ENCODE data around the gene AXIN2.
A peak's percentile ranks its signal among the peaks of the same experiment; 100 is the strongest.

AXIN2 gene

DNA sequence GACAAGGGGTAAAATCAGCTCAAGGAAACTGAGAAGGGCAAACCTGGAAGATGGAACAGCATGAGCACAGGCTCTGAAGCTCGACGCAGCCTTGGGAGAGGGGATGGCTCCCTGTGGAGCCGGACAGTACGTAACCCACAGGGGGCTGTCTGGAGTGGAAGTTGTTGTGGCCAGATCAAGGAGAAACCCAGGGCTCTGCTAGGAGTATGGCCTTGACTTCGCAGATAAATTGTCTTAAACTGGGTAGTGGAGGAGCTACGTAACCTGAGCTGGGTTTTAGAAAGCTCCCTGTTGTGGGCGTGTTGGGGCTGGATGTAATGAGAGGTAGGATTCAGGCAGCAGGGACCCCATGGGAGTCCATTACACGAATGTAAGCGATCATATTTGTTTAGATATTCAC, 25.5 kb upstream of the AXIN2 start:
- in situ Hi-C loops (cut with MboI; ENCODE audit: low pct_unique_long_range_greater_than_20kb, low sequenced_read_pairs), result no loop called here
- no peak for DNase-seq

DNA sequence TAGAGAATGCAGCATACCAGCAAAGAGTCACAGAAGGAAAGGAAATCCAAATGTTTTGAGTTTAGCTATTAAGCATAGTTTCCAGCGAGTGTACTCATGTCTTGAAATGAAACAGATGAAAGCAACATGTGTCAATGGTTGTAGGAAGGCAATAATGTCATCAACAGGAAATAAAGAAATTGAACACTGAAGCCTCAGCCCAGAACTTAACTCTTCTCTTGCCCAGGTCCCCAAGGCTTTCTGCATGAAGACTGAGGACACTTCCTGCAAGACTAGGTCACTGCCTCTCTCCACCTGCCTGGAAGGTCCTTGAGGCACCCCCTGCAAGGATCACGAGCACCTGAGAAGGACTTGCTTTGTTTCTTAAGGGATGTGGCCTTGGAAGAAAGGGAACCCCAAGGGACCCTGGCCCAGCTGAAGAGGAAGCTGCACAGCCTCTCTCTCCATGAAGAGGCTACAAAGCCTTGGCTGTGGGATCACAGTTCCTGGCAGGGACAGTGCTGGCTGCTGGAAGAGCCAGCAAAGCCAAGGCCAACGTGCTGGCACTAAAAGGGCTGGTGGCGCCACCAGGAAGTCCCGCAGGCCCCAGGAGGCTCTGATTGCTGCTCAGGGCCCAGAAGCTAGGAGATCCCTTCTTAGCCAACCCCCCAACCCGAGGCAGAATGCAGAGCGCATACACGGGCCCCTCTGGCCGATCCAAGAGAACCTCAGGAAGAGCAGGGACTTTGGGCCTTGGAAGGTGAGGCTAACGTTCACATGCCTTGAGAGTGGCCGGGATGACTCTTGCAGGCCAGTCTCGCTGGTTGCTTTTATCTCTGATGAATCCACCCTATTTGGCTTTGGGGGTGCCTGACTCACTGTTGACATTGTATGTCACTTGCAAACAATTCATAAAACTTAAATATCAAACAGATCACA, 23.4 kb upstream of the AXIN2 start:
- in situ Hi-C loops (cut with MboI; ENCODE audit: low pct_unique_long_range_greater_than_20kb, low sequenced_read_pairs), result no loop called here

DNA sequence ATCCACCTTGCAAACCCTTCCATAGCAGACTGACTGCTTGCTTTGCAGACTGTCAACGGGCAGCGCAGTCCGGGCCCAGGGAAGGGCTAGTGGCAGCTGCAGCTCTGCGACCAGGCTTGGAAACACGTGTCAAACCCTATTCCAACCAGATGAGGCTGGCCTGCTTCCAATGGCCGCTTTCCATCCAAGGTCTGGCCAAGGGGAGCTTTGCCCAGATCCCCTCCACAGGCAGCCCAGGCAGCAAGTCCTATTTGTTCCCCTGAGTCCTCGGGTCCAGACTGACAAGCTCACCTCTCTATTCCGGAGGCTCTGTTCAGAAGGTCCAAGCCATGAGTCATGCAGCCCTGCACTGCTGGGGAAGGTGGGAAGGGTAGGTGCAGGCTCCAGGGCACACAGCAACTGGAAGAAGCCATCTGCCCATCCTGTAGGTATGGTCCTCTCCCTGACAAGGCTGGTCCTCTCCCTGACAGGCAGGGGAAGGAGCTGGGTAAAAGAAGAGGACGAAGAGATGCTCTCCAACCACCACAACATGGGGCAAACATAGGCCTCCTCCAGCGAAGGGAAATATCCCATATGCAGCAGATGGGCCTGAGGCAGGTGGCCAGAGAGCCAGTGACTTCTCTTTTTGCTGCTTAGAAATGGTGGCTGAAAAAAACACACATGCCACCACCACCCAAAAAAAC, 22.6 kb upstream of the AXIN2 start:
- no peak for DNase-seq
- in situ Hi-C loops (cut with MboI; ENCODE audit: low pct_unique_long_range_greater_than_20kb, low sequenced_read_pairs), result no loop called here

More for the DNA sequence above, 23.4 kb upstream of the AXIN2 start:
- DNase-seq, result no peak

DNA sequence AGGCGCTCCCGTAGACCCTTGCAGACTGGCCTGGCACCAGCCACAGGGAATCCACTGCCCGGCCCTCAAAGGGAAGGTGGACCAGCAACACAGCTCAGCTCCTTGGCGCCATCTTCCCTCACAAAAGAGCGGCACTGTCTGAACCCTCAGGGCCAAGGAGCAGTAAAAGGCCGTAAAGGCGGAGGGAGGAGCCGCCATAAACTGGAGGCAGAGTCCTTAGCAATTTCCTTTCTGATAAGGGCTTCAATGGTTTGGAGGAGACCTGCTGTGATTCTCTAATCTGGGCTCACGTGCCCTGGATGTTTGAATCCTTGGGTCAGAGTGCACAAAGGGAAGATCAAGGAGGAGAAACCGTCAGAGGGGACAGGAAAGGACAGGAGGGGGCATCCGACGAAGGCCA, 15.5 kb upstream of the AXIN2 start:
- in situ Hi-C loops (cut with MboI; ENCODE audit: low pct_unique_long_range_greater_than_20kb, low sequenced_read_pairs), result no loop called here
- no peak for DNase-seq

DNA sequence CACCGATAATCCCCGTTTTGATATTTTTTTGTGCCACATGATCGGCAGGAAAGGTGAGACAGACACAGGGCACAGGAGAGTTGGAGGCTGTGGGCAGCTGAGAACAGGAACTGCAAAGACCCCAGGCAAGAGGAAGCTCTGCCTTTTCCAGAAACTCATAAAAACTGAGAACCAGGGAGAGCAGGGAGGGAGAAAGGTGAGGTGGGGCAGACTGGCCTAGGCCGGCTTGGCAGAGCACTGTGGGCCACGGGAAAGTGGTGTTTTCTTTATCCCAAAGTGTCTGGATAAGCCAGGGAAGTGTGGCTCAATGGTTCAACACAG, 11.8 kb upstream of the AXIN2 start:
- no peak for DNase-seq
- in situ Hi-C loops (cut with MboI; ENCODE audit: low pct_unique_long_range_greater_than_20kb, low sequenced_read_pairs), result no loop called here

DNA sequence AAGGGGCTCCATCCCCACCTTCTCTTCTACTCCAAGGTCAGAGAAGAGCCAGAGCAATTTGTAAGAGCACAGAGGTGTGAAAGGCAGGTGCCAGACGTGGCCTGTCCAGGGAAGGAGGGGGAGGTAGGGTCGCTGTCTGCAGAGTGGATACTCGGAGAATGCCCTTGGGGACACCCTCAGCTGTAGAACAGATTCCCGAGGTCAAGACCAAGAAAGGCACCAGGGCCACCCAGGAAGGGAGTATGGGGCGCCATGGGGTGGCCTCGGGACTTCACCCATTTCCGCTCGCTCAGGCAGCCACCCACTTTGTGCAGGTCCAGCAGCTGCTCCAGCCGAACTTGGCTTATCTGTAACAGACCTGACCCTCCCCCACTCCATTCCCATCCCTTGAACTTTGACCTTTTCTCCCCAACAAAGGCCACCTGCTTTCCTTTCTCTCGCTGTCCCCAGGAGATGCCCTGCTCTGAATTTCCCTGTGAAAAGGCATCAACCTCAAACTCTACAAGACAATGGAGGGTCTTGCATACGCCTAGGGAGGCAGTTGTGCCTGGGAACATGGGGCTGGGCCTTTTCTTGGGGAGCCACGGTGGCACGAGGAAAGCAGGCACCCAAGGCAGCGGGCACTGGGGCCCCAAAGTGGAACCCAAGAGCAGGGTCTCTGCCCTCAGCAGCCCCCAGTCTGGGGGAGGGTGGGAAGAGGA, 11.3 kb upstream of the AXIN2 start:
- no peak for DNase-seq

DNA sequence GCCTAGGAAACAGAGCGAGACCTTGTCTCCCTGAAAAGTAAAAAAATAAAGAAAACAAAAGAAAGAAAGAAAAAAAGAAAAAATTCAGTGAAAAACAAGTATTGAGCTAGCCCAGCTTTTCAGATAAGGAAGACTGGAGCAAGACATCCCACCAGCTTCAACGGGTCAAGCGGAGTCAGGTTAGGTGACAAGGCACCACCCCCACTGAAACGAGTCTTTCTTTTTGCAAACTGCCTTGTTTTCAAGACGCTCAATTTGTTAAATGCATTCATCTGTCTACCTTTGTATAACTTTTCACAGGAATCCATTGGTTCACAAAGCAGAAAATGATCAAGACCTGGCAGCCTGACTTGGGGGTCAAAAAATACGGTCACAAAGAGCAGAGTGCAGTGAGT, 10.7 kb upstream of the AXIN2 start:
- in situ Hi-C loops (cut with MboI; ENCODE audit: low pct_unique_long_range_greater_than_20kb, low sequenced_read_pairs), result no loop called here
- no peak for DNase-seq

More for the DNA sequence above, 11.3 kb upstream of the AXIN2 start:
- in situ Hi-C loops (cut with MboI; ENCODE audit: low pct_unique_long_range_greater_than_20kb, low sequenced_read_pairs), result no loop called here

DNA sequence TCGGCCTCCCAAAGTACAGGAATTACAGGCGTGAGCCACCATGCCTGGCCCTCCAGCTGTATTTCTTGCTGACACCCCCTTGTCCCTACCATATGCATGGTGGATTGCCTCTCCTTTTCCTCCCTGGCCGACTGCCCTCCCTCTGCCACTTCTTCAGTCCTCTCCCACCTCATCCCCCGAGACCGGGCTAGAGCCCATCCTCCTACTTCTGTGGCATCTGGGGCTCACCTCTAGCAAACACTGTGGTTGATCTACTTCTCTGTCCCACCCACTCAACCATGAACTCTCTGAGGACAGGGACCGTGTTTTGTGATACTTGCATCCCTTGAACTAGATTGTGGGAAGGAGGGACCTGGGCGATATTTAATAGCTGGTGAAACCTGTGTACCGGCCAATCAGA, 7.5 kb upstream of the AXIN2 start:
- no peak for DNase-seq
- in situ Hi-C loops (cut with MboI; ENCODE audit: low pct_unique_long_range_greater_than_20kb, low sequenced_read_pairs), result no loop called here

DNA sequence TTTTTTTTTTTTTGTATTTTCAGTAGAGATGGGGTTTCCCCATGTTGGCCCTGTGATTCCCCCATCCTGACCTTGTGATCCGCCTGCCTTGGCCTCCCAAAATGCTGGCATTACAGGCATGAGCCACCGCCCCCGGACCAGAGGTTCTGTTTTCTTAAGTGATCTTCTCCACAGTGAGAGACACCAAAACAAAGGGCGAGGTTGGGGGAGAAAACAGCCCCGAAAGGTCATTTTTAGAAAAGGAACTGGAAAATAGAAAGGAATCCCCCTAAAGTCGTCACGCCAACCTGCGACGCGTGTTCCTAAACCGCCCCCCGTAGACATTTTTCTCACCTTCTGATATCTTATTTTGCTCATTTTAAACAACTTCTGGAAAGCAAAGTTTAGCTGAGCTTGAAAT, 6.1 kb upstream of the AXIN2 start:
- no peak for DNase-seq
- in situ Hi-C loops (cut with MboI; ENCODE audit: low pct_unique_long_range_greater_than_20kb, low sequenced_read_pairs), result no loop called here

DNA sequence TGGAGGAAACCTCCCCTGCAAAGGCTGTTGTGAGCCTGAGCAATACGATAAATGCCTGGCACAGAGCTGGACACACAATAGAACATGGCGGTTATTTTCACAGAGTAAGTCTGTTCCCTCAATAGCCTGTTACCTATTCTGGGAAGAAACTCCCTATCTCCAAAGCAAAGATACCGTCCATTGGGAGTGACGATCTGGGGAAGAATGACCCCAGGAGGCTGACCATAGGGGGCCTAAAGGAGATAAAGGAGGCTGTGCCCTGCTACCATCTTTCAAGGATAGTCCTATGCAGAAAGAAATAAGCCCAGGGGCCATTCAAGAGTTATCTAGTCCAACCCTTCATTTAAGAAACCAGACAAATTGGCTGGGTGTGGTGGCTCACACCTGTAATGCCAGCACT, 4.1 kb upstream of the AXIN2 start:
- in situ Hi-C loops (cut with MboI; ENCODE audit: low pct_unique_long_range_greater_than_20kb, low sequenced_read_pairs), result no loop called here
- DNase-seq, result no peak

DNA sequence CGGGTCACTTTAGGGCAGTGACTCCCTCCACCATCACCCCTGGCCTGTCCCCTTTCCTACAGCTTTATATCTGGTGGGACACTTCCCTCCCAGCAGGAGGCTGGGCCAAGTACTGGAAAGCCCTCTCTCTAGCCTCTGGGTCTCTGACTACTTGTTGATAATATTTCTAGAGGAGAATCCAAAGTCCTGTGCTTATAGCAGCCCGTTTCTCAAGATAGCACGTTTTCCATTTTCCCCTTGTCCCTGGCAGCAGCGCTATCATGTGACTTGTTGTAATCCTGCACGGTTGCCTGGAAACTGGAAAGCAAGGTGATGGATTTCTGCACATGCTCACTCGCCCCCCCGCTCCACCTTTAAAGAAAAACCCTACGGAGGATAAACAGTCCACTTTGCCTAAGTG, 3.3 kb upstream of the AXIN2 start:
- DNase-seq, result no peak
- in situ Hi-C loops (cut with MboI; ENCODE audit: low pct_unique_long_range_greater_than_20kb, low sequenced_read_pairs), result no loop called here

DNA sequence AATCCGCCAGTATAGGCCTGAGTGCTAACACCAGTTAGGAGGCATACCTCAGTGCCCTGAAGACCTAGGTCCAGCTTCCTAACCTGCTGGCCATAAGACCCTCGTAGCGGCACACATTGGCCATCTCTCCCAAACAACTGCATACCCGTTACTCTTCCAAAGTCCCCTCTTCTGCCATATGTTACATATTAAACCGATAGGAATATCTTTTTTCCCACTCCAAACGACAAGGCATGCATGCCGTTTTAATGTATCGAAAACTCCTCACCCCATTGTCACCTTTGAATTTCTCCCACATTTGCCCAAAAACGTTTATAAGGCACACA, 721 bp upstream of the AXIN2 start:
- DNase-seq, result no peak
- in situ Hi-C loops (cut with MboI; ENCODE audit: low pct_unique_long_range_greater_than_20kb, low sequenced_read_pairs), result no loop called here

DNA sequence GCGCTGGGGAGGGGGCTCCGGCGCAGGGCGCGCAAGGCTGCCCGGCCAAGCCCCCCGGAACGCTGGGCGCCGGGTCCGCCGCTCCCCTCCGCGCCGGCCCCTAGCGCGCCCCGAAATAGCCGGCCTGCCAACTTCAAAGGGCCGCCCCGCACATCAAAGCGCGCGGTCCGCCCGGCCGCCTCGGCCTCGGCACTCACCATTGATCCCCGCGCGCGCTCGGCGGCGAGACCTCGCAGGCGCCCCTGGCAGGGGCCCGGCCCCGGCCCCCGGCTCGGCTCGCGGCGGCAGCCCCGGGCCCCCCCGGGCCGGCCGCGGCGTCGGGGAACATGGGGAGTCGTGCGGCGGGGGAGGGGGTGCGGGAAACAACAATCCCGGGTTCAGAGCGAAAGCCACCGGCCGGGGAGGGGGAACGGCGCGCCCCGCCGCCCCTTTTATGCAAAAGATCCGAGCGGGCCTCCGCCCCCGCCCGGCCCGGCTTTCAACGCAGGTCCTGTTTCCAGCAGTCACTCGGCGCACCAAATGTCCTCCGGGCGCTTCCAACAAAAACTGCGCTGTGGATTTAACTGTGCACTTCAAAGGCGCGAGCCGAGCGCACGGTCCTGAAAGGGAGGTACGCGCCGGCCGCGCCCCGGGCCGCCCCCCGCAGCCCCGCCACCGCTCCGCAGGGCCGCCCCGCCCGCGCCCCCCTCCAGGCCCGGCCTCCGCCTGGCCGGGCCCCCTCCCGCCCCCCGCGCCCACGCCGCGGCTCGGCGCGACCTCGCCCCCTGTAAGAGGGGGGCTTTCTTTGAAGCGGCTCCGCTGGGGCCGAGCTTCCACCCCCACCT, 608 bp downstream of the AXIN2 start:
- in situ Hi-C loops (cut with MboI; ENCODE audit: low pct_unique_long_range_greater_than_20kb, low sequenced_read_pairs), result no loop called here
- DNase-seq, result peak; percentile 78

DNA sequence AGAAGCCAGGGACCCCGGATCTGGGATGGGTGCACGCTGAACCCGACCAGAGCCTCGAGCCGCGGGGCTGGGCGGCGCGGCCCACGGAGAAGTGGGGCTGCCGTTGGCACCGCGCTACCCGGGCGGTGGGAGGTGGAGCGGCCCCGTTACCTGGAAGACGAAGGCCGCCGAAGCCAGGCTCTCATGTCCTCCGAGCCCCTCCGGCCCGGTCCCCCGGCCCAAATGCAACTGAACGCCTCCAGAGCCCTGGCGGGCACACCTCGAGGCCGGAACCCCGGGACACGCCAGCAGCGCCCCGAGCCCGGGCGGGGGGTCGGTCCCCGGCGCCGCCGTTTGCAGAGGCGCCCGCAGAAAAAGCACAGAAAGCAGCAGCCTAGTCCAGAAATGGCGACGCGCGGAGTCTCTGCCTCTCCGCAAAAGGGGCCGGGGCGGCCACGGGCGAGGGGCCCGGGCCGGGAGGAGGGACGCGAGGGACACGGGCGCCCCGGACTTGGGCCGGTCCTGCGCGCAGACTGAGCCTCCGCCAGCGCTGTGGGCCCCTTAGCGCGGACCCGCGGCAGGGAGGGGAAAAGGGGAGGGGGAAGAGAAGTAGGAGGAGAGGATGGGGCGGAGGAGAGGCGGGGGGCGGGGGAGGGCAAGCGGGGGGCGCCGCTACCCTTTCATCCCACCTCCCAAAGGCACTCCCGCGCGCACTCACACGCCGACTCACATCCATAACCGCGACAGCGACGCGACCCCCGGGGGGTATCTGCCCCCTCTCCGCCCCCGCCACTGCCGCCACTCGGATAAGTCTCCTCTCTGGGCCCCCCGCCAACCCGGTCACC, 1.4 kb downstream of the AXIN2 start:
- in situ Hi-C loops (cut with MboI; ENCODE audit: low pct_unique_long_range_greater_than_20kb, low sequenced_read_pairs), result no loop called here

DNA sequence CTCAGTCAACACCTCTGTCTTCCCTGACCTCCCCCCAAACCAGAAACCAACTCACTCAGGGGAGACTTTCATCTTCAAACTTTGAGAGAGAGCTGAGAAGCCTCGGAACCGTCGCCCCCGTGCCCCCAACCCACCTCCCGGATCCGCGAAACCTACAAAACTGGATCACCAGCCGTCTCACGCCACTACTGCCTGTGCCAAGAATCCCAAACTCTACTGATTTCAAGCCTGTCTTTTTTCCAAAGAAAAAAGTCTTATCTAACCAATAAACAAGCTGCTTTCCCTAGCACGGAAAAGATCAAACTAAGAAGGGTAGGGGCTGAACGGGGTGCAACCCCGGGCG, 2.0 kb downstream of the AXIN2 start:
- DNase-seq, result no peak
- in situ Hi-C loops (cut with MboI; ENCODE audit: low pct_unique_long_range_greater_than_20kb, low sequenced_read_pairs), result no loop called here

More for the DNA sequence above, 1.4 kb downstream of the AXIN2 start:
- no peak for DNase-seq

DNA sequence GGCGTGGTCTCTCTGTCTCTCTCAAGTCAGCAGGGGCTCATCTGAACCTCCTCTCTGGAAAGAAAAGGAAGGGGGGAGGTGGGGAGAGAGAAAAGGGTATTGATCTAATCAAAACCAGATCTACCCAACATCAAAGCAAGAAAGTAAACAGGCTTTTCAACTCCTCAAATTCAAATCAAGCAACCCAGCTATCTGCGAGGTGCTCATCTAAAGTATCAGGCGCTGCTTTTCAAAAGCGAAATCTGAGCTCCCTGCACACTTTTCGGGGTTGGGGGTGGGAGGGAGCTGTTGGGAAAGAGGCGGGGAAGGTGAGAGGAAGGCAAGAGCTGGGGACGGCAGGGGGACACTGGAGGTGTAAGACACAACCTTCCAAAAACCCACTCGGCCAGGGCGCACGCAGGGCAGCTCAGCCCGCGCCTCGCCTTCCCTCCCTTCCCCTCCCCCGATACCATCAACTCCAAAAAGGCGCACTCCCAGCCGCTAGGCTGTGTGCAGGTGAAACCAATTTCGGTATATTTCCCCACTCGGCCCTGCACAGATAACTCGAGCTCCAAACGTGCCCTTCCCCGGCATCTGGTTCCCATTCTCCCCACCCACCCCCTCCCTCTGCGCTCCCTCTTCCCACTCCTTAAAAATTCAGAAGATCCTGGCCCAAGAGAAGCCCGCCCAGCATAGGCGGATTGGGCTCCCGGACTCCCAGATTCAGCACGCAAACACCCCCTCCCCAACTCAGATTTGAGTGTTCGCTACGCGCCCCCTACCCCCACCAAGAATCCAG, 2.6 kb downstream of the AXIN2 start:
- no peak for DNase-seq
- in situ Hi-C loops (cut with MboI; ENCODE audit: low pct_unique_long_range_greater_than_20kb, low sequenced_read_pairs), result no loop called here

DNA sequence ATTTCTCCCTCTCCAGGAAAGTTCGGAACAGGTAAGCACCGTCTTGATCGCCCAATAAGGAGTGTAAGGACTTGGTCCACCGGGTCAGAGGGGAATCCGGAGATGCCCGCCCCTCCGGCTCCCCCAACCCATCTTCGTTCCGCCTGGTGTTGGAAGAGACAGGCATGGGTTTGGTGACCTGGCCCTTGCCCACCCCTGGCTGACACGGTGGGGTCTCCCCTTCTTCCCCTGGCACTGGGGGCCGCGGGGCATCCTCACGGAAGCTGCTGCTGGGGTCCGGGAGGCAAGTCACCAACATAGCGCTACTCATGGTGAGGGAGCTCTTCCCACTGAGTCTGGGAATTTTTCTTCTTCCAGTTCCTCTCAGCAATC, 3.2 kb downstream of the AXIN2 start:
- no peak for DNase-seq
- in situ Hi-C loops (cut with MboI; ENCODE audit: low pct_unique_long_range_greater_than_20kb, low sequenced_read_pairs), result no loop called here
